ENCODE data around the gene KYNU. TPM values are rescaled to one million over a fixed set of nuclear protein-coding genes. Genes with fewer than 3 reads are reported as not detected.
"Not testable (repeated sequence)": the region's sequence is repeated elsewhere in the genome, so short reads cannot be mapped to it uniquely, and the experiment has no call there.

KYNU gene
- total and polyA plus RNA-seq, 4 donors: 1.2 to 13.5 (median 5.3) TPM

DNA sequence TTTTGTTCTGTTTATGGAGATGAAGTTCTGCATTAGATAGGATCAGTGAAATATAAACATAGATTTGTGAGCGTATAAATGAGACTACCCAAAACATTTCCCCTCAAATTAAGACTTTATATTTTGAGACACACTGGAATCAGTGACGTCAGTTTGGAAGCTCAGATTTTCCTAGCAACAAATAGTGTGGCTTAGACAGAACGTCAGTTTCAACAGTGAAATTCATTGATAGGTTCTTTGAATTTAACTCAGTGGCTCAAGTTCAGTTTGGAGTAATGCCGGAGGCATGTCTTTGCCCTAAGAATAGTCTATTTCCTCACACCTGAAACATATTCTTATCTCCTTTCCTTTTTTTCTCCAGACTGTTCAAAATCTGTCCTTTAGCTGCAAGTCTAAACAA lies 138.2 kb downstream of the KYNU start:
- H3K36me3 ChIP-seq (ENCODE audit: control insufficient read depth in 1 of 2, insufficient read depth in 2 of 2, low read length in 1 of 2): no peaks in the 10 kb centered on the region
- no peak overlapping the region for H3K4me3 ChIP-seq (ENCODE audit: low read length in 2 of 2)
- WGBS, 2 donors: 31 to 43% methylated on average over 4 of the region's 4 CpGs
- no peak overlapping the region for H3K27ac ChIP-seq (ENCODE audit: low read depth in 1 of 2, low read length in 2 of 2)
- intact Hi-C loops (cut with DNase I): no loop called here
- no peaks in the 10 kb centered on the region for H3K27me3 ChIP-seq (ENCODE audit: control insufficient read depth in 1 of 2, insufficient read depth in 2 of 2, low read length in 1 of 2)
- DNase-seq: no peak
- H3K9me3 ChIP-seq (ENCODE audit: control insufficient read depth, low read length): peaks cover 3% of the 10 kb centered on the region
- no peaks in the 10 kb centered on the region for H3K4me1 ChIP-seq (ENCODE audit: control insufficient read depth in 1 of 2, insufficient read depth in 2 of 2, low read length in 2 of 2)
- no peak for ATAC-seq (ENCODE audit: low FRiP score)

DNA sequence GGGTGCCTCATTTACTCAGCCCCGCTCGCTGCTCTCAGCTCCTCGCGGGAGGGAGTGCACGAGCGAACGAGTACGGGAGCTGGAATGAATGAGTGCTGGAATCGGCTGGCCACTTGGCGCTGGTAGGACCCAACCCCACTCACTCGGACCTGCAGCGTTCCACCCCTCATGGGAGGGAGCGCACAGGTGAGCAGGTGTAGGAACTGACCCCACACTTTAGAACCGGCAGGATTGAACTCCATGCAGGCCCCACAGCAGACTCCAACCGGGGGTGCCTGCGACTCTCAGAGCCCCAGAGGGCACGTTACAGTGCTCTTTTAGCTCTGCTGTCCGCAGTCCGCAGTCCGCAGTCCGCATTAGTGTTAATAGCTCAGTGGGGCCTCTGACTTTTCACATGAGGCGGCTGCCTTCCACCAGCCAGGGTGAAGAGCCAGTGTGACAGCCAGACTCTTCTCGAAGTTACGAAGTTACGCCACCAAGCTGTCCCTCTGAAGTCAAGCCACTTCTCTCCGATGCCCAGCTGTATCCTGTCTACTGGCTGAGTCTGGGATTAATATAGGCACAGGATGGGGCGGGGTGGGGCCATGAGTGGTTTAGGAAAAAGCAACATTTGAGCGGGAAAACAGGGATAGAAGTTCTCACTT lies 149.1 kb downstream of the KYNU start:
- peak; percentile 55 to 62 for DNase-seq
- 16 to 20% methylated on average over 28 of the region's 28 CpGs for WGBS, 2 donors
- H3K4me1 ChIP-seq (ENCODE audit: control insufficient read depth in 1 of 2, insufficient read depth in 2 of 2, low read length in 2 of 2): no peaks in the 10 kb centered on the region
- H3K9me3 ChIP-seq (ENCODE audit: control insufficient read depth, low read length): no peaks in the 10 kb centered on the region
- no peaks in the 10 kb centered on the region for H3K27me3 ChIP-seq (ENCODE audit: control insufficient read depth in 1 of 2, insufficient read depth in 2 of 2, low read length in 1 of 2)
- intact Hi-C loops (cut with DNase I): no loop called here
- no peak overlapping the region for H3K27ac ChIP-seq (ENCODE audit: low read depth in 1 of 2, low read length in 2 of 2)
- no peaks in the 10 kb centered on the region for H3K36me3 ChIP-seq (ENCODE audit: control insufficient read depth in 1 of 2, insufficient read depth in 2 of 2, low read length in 1 of 2)
- no peak overlapping the region for H3K4me3 ChIP-seq (ENCODE audit: low read length in 2 of 2)
- ATAC-seq (ENCODE audit: low FRiP score): peak; percentile 29

GRCh38 chr2:143029141-143029540 lies 151.7 kb downstream of the KYNU start:
- Histone ChIP-seq H3K36me3 (ENCODE audit: control insufficient read depth in 1 of 2, insufficient read depth in 2 of 2, low read length in 1 of 2) (no peaks in the 10 kb centered on the region), H3K4me1 (ENCODE audit: control insufficient read depth in 1 of 2, insufficient read depth in 2 of 2, low read length in 2 of 2) (no peaks in the 10 kb centered on the region), H3K4me3 (ENCODE audit: low read length in 2 of 2) (no peak overlapping the region), H3K27me3 (ENCODE audit: control insufficient read depth in 1 of 2, insufficient read depth in 2 of 2, low read length in 1 of 2) (no peaks in the 10 kb centered on the region), H3K9me3 (ENCODE audit: control insufficient read depth, low read length) (no peaks in the 10 kb centered on the region), H3K27ac (ENCODE audit: low read depth in 1 of 2, low read length in 2 of 2) (no peak overlapping the region)
- DNase-seq (no peak), ATAC-seq (ENCODE audit: low FRiP score) (no peak)
- WGBS, 2 donors: 67% methylated on average over 2 of the region's 2 CpGs
- intact Hi-C loops (cut with DNase I): no loop called here

GRCh38 chr2:143030127-143030526 lies 152.7 kb downstream of the KYNU start:
- Histone ChIP-seq H3K36me3 (ENCODE audit: control insufficient read depth in 1 of 2, insufficient read depth in 2 of 2, low read length in 1 of 2) (no peaks in the 10 kb centered on the region), H3K27me3 (ENCODE audit: control insufficient read depth in 1 of 2, insufficient read depth in 2 of 2, low read length in 1 of 2) (no peaks in the 10 kb centered on the region), H3K27ac (ENCODE audit: low read depth in 1 of 2, low read length in 2 of 2) (no peak overlapping the region), H3K4me1 (ENCODE audit: control insufficient read depth in 1 of 2, insufficient read depth in 2 of 2, low read length in 2 of 2) (no peaks in the 10 kb centered on the region), H3K4me3 (ENCODE audit: low read length in 2 of 2) (no peak overlapping the region), H3K9me3 (ENCODE audit: control insufficient read depth, low read length) (no peaks in the 10 kb centered on the region)
- 83 to 93% methylated on average over 2 of the region's 2 CpGs for WGBS, 2 donors
- ATAC-seq (ENCODE audit: low FRiP score): no peak
- intact Hi-C loops (cut with DNase I): loop anchor here in 1 of 2 donors (10.0 kb wide), 1 partner anchor 225 kb away; no protein-coding TSS in a partner anchor
- DNase-seq: no peak

DNA sequence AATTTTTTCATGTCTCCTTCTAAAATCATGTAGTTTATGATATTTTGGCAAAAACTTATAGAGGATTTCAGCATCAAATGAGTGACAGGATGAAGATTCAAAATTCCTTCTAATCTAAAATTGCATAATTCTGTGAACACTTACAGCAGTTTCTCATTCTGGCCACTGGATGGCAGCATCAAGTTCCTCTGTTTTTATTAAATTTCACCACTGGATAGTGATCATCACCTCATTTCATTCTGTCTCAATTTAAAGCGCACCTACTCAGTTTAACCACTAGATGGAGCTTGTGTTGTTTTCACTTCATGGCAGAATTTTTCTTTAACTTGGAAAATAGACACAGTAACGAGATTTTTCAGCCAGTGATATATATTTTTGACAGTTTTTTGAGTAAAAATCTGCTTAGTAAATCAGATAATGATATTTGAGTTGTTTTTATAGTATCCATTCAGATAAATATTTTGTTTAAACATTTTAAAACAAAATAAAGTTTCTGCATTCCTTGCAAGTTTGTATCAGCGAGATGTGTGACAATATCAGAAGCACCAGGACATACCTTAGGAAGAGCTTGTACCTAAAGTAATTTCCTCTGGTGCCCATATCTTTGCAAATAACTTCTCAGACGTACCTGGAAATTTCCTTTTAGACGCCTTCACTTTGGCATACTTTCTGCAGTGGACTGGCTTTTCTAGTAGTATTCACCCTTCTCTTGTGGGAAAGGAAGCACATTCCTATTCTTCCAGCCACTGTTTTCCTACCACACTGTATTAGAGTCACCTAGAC lies 157.0 kb downstream of the KYNU start:
- ATAC-seq (ENCODE audit: low FRiP score) (peak; percentile 94), DNase-seq (peak in 1 of 2 donors; percentile 52)
- Histone ChIP-seq H3K9me3 (ENCODE audit: control insufficient read depth, low read length) (no peaks in the 10 kb centered on the region), H3K27me3 (ENCODE audit: control insufficient read depth in 1 of 2, insufficient read depth in 2 of 2, low read length in 1 of 2) (no peaks in the 10 kb centered on the region), H3K4me1 (ENCODE audit: control insufficient read depth in 1 of 2, insufficient read depth in 2 of 2, low read length in 2 of 2) (no peaks in the 10 kb centered on the region), H3K4me3 (ENCODE audit: low read length in 2 of 2) (no peak overlapping the region), H3K36me3 (ENCODE audit: control insufficient read depth in 1 of 2, insufficient read depth in 2 of 2, low read length in 1 of 2) (no peaks in the 10 kb centered on the region), H3K27ac (ENCODE audit: low read depth in 1 of 2, low read length in 2 of 2) (no peak overlapping the region)
- intact Hi-C loops (cut with DNase I): loop anchor here (5.0 to 10.0 kb wide), 2 partner anchors 220 to 223 kb away; no protein-coding TSS in a partner anchor
- WGBS, 2 donors: 14 to 17% methylated on average over 5 of the region's 5 CpGs

DNA sequence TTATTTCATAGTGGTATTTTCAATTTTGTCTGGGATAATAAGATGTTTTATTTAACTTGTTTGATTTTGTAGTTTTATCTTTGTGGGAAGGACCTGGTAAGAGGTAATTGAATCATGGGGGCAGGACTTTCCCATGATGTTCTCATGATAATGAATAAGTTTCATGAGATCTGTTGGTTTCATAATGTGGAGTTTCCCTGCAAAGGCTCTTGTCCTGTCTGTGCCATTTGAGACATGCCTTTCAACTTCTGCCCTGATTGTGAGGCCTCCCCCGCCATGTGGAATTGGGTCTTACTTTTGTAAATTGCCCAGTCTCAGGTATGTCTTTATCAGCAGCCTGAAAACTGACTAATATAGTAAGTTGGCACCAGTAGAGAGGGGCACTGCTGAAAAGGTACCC lies 174.0 kb downstream of the KYNU start:
- Histone ChIP-seq H3K36me3 (ENCODE audit: control insufficient read depth in 1 of 2, insufficient read depth in 2 of 2, low read length in 1 of 2) (no peaks in the 10 kb centered on the region), H3K27ac (ENCODE audit: low read depth in 1 of 2, low read length in 2 of 2) (no peak overlapping the region), H3K27me3 (ENCODE audit: control insufficient read depth in 1 of 2, insufficient read depth in 2 of 2, low read length in 1 of 2) (no peaks in the 10 kb centered on the region), H3K4me1 (ENCODE audit: control insufficient read depth in 1 of 2, insufficient read depth in 2 of 2, low read length in 2 of 2) (no peaks in the 10 kb centered on the region), H3K9me3 (ENCODE audit: control insufficient read depth, low read length) (no peaks in the 10 kb centered on the region), H3K4me3 (ENCODE audit: low read length in 2 of 2) (no peak overlapping the region)
- DNase-seq: no peak
- 94 to 100% methylated on average over 1 of the region's 1 CpG for WGBS, 2 donors
- intact Hi-C loops (cut with DNase I): no loop called here
- no peak for ATAC-seq (ENCODE audit: low FRiP score)

DNA sequence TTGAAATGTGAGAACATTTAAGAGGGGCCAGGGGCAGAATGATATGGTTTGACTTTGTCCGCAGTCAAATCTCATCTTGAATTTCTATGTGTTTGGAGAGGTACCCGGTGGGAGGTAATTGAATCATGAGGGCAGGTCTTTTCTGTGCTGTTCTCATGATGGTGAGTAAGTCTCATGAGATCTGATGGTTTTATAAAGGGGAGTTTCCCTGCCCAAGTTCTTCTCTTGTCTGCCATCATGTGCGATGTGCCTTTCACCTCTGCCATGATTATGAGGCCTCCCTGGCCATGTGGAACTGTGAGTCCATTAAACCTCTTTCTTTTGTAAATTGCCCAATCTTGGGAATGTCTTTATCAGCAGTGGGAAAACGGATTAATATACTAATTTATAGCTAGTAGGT lies 176.0 kb downstream of the KYNU start:
- H3K36me3 ChIP-seq (ENCODE audit: control insufficient read depth in 1 of 2, insufficient read depth in 2 of 2, low read length in 1 of 2); intact Hi-C loops (cut with DNase I); H3K4me3 ChIP-seq (ENCODE audit: low read length in 2 of 2); ATAC-seq (ENCODE audit: low FRiP score); H3K27me3 ChIP-seq (ENCODE audit: control insufficient read depth in 1 of 2, insufficient read depth in 2 of 2, low read length in 1 of 2); DNase-seq; H3K27ac ChIP-seq (ENCODE audit: low read depth in 1 of 2, low read length in 2 of 2); H3K9me3 ChIP-seq (ENCODE audit: control insufficient read depth, low read length); H3K4me1 ChIP-seq (ENCODE audit: control insufficient read depth in 1 of 2, insufficient read depth in 2 of 2, low read length in 2 of 2): not testable (repeated sequence)
- 85 to 89% methylated on average over 4 of the region's 4 CpGs for WGBS, 2 donors

DNA sequence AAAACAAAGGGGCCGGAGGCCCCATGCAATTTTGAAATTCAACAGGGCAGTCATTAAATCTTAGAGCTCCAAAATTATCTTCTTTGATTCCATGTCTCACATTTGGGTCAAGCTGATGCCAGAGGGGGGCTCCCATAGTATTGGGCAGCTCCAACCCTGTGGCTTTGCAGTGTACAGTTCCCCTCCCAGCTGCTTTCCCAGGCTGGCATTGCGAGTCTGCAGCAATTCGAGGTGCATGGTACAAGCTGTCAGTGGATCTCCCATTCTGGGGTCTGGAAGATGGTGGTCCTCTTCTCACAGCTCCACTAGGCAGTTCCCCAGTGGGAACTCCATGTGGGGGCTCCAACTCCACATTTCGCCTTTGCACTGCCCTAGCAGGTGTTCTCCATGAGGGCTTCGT lies 179.1 kb downstream of the KYNU start:
- Histone ChIP-seq H3K27me3 (ENCODE audit: control insufficient read depth in 1 of 2, insufficient read depth in 2 of 2, low read length in 1 of 2) (no peaks in the 10 kb centered on the region), H3K9me3 (ENCODE audit: control insufficient read depth, low read length) (no peaks in the 10 kb centered on the region), H3K4me1 (ENCODE audit: control insufficient read depth in 1 of 2, insufficient read depth in 2 of 2, low read length in 2 of 2) (no peaks in the 10 kb centered on the region), H3K4me3 (ENCODE audit: low read length in 2 of 2) (no peak overlapping the region), H3K27ac (ENCODE audit: low read depth in 1 of 2, low read length in 2 of 2) (no peak overlapping the region), H3K36me3 (ENCODE audit: control insufficient read depth in 1 of 2, insufficient read depth in 2 of 2, low read length in 1 of 2) (no peaks in the 10 kb centered on the region)
- intact Hi-C loops (cut with DNase I): no loop called here
- DNase-seq (no peak), ATAC-seq (ENCODE audit: low FRiP score) (no peak)
- 93 to 95% methylated on average over 5 of the region's 5 CpGs for WGBS, 2 donors

DNA sequence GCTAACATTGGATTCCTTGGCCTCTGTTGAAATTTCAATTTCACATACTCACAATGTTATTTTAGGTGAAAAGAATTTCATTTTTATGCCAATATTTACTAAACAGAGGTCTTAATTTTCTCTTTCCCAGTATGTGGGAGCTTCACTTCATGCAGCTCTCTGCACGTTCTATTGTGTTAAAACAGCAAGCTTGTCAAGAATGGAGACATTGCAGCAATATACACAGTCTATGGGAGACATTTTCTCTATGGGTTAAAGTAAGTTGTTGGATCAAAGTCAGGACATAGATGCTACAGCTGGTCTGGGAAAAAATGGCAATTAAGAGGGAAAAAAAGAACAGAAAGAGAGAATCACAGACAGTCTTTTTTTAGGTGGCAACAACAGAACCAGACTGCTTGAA lies 181.4 kb downstream of the KYNU start:
- Histone ChIP-seq H3K4me1 (ENCODE audit: control insufficient read depth in 1 of 2, insufficient read depth in 2 of 2, low read length in 2 of 2) (no peaks in the 10 kb centered on the region), H3K4me3 (ENCODE audit: low read length in 2 of 2) (no peak overlapping the region), H3K27ac (ENCODE audit: low read depth in 1 of 2, low read length in 2 of 2) (no peak overlapping the region), H3K9me3 (ENCODE audit: control insufficient read depth, low read length) (no peaks in the 10 kb centered on the region), H3K36me3 (ENCODE audit: control insufficient read depth in 1 of 2, insufficient read depth in 2 of 2, low read length in 1 of 2) (no peaks in the 10 kb centered on the region), H3K27me3 (ENCODE audit: control insufficient read depth in 1 of 2, insufficient read depth in 2 of 2, low read length in 1 of 2) (no peaks in the 10 kb centered on the region)
- DNase-seq (no peak), ATAC-seq (ENCODE audit: low FRiP score) (no peak)
- intact Hi-C loops (cut with DNase I): no loop called here
- 21 to 22% methylated on average over 1 of the region's 1 CpG for WGBS, 2 donors

Measured in aorta (tissue), 5 donors.